Uterus (tissue), 4 donors: ENCODE data around the gene JPH2. TPM values are rescaled to one million over a fixed set of nuclear protein-coding genes. Genes with fewer than 3 reads are reported as not detected.

Experiments
- DNase-seq, 2 donors: peaks; one replicate each; pipeline ENCODE4 v3.0.0-alpha.2; 2019 to 2020
- H3K27ac ChIP-seq, 2 donors: fragments of 200-600 bp; sonication (generic); 1 replicate in 1 of 2; 2 replicates in 1 of 2; pipeline ENCODE4 v1.5.1; 2016 to 2018
- H3K27me3 ChIP-seq, 2 donors: fragments of 200-600 bp; sonication (generic); one replicate each; pipeline ENCODE4 v1.5.1; 2018 to 2019; ENCODE audit warnings: control low read depth in 1 of 2
- H3K36me3 ChIP-seq, 2 donors: fragments of 200-600 bp; sonication (generic); one replicate each; pipeline ENCODE4 v1.5.1; 2019; ENCODE audit warnings: control low read depth in 1 of 2
- H3K4me1 ChIP-seq, 2 donors: fragments of 200-600 bp; sonication (generic); one replicate each; pipeline ENCODE4 v1.5.1; 2018 to 2019; ENCODE audit warnings: control low read depth in 1 of 2
- H3K4me3 ChIP-seq, 2 donors: fragments of 200-600 bp; sonication (generic); 1 replicate in 1 of 2; 2 replicates in 1 of 2; pipeline ENCODE4 v1.5.1; 2018 to 2019; ENCODE audit warnings: mild to moderate bottlenecking in 1 of 2
- H3K9me3 ChIP-seq, 2 donors: fragments of 200-600 bp; sonication (generic); one replicate each; pipeline ENCODE4 v1.5.1; 2019; ENCODE audit warnings: control low read depth in 1 of 2
- POLR2A ChIP-seq, 2 donors: fragments of 450-650 bp; IDR thresholded peaks; one replicate each; pipeline ENCODE4 v1.6.1; 2016; ENCODE audit warnings: antibody characterized with exemption in 2 of 2, mild to moderate bottlenecking in 1 of 2, moderate library complexity in 1 of 2
- intact Hi-C: fragments of 100-400 bp; cut with DNase I; formaldehyde crosslinking; loops from one replicate; pipeline ENCODE4 v1.15.1; 2023; ENCODE audit warnings: low total_unique reads
- total RNA-seq, 4 donors: library from RNA; depleted of rRNA in 3 of 4; stranded (reverse); fragments of >200 nt in 3 of 4; gene quantifications; one replicate each; pipeline versions ENCODE4 v1.1.0 to v1.2.4, GENCODE V29; 2014 to 2023
- TF ChIP-seq, protein P1 (sequence below), 4 experiments: fragments of 200-600 bp in 2 of 4; fragments of 450-650 bp in 2 of 4; sonication (generic) in 2 of 4; IDR thresholded peaks; one replicate each; pipeline ENCODE4 v1.5.1; 2016 to 2019; ENCODE audit warnings: antibody characterized with exemption in 4 of 4, mild to moderate bottlenecking in 2 of 4, moderate library complexity in 1 of 4
- donor health status: DM: yes; HTN: yes; CAD: no.

JPH2 gene
- total RNA-seq, 4 donors from 2014 or later: 17.6 to 133 (median 61.2) TPM

DNA sequence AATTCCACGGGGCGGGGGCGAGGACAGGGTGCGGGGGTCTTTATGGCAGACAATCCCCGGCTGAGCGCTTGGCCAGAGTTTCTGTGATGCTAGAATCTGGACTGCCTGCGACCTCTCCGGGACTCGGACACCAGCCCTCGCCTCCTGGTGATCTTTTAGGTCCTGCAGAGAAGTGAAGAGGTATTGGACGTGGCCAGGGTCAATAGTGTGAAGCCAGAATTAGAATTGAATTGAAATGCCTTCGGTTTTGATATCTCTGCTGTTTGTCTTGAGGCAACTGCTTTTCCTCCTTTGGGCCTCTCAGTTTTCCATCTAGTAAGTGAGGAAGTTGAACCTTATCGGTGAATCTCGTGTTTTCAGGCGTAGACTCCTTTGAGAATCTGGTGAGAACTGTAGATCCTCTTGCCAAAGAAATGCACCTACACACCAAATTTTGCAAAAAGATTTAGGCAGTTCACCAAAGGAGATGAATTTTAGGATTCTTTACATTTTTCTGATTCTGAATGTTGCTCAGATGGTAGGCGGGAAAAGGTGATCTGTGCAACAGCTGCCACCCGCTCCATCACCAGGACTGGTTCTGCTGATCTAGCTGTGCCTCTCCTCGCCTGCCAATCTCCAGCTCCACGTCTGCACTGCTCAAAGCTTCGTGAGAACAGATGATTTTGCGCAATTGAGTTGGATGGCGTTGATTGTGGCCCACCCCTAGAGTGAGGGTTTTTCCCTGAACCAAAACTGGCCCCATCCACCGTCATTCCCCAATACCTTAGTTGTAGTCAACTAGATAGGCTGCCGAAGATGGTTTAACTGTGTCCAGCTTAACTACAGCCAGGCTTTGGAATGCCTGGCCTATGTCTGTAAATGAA lies 24.4 kb upstream of the JPH2 start:
- intact Hi-C loops: no loop called here
- DNase-seq: peak in 1 of 2 donors; percentile 28
- Histone ChIP-seq H3K4me1 (peaks cover 4% of the 10 kb centered on the region in 2 donors), H3K27me3 (no peaks in the 10 kb centered on the region), H3K9me3 (no peaks in the 10 kb centered on the region), H3K27ac (peak overlapping the region; percentile 92 to 97), H3K36me3 (no peaks in the 10 kb centered on the region), H3K4me3 (peak overlapping the region; percentile 72 to 95)
- no peak for TF ChIP-seq POLR2A (IDR thresholded peaks at IDR 0.05)
- TF ChIP-seq, protein P1, sequence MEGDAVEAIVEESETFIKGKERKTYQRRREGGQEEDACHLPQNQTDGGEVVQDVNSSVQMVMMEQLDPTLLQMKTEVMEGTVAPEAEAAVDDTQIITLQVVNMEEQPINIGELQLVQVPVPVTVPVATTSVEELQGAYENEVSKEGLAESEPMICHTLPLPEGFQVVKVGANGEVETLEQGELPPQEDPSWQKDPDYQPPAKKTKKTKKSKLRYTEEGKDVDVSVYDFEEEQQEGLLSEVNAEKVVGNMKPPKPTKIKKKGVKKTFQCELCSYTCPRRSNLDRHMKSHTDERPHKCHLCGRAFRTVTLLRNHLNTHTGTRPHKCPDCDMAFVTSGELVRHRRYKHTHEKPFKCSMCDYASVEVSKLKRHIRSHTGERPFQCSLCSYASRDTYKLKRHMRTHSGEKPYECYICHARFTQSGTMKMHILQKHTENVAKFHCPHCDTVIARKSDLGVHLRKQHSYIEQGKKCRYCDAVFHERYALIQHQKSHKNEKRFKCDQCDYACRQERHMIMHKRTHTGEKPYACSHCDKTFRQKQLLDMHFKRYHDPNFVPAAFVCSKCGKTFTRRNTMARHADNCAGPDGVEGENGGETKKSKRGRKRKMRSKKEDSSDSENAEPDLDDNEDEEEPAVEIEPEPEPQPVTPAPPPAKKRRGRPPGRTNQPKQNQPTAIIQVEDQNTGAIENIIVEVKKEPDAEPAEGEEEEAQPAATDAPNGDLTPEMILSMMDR (IDR thresholded peaks at IDR 0.05): no peak

DNA sequence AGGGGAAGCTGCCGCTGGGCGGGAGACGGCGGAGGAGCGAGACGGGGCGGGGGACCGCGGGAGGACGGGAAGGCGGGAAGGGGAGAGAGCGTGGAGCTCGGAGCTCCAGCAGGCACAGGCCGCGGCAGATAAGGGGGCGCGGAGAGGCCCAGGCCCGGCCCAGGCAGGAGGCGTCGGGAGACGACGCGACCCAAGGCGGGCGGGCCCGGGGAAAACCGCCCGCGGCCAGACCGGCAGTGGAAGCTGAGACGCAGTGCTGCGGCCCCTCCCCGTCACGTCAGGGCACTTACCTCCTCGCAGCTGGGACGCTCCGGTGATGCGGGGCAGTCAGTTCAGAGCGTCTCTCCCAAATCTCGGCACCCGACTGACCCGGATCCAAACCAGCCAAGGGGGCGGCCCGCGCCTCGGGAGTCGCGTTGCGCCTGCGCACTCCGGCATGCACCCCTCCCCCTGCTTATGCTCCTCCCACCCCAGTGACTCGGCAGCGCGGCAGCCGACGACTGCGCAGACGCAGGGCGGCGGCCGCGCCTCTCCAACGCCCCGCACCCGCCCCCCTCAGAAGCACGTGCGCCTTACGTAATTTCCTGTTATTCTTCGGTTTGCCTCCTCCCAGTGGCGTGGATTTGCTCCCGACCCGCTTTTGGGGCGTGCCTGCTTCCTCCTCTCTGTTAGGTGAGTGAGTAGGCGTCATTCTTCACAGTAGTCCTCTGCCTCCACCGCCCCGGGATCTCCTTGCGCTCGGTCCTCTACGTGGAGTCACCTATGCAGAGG lies 23.6 kb upstream of the JPH2 start, which contains the start of gene OSER1:
TSS of gene OSER1 (minus strand) at position 366 of the 771 bp plus-strand sequence. CDS start 3,814 bp downstream, outside the sequence.
- no peaks in the 10 kb centered on the region for H3K27me3 ChIP-seq
- TF ChIP-seq POLR2A (IDR thresholded peaks at IDR 0.05): peak; percentile 86 to 92
- TF ChIP-seq, protein P1 (IDR thresholded peaks at IDR 0.05): peak in 2 of 4 experiments; percentile 15 to 19
- peak; percentile 99 for DNase-seq
- no peaks in the 10 kb centered on the region for H3K36me3 ChIP-seq
- H3K27ac ChIP-seq: peak within 1 kb of the TSS; percentile 94 to 97
- peaks cover 4% of the 10 kb centered on the region in 2 donors for H3K4me1 ChIP-seq
- intact Hi-C loops: no loop called here
- H3K9me3 ChIP-seq: no peaks in the 10 kb centered on the region
- peak within 1 kb of the TSS; percentile 88 to 95 for H3K4me3 ChIP-seq

DNA sequence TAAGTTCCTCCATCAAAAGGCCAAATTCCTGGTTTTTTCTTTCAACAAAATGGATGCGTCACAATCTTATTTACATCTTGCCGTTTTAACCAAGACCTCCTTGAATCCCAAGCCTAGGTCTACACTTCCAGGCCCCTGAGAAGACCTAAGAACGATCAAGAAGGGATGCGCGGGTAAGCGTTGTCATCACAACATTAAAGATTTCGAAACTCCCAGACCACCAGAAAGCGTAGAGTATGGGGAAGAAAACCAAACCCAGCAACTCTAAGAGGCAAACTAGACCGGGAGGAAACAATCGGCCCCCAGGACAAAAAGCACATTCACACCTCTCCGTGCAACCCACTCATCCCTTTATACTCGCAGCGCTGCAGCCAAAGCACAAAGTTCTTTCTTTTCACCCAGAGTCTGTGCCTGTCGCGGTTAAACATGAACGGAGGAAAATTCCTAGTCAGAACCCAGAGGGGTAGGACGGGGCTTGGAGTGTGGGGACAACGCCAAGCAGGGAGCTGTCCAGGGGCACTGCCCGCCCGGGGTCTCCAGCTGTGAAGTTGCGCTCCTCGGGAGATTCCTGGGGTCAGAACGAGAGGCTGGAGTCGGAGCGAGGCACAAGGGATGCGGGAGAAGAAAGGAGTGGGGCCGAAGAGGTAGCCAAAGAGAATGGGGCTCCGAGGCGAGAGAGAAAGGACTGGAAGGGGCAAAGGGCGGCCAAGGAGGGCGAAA lies 22.9 kb upstream of the JPH2 start:
- DNase-seq: peak; percentile 26
- intact Hi-C loops: no loop called here
- TF ChIP-seq, protein P1 (IDR thresholded peaks at IDR 0.05): no peak

DNA sequence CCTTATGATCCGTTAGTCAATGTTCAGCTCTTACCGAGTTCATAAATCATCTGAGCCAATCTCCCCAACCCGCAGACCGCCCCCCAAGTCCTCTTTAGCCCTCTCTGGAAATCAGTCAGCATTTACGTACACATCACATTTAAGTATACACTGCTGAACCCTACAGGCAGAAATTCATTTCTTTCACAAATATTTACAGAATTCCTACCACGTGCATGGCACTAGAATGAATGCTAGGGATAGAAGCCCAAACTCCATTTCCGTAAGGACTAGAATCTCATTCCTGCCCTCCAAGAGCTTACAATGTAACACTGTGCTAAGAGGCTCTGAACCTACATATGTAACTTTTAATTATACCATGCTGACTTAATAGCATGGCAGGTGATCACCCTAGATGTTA lies 21.8 kb upstream of the JPH2 start:
- H3K27ac ChIP-seq: peak overlapping the region; percentile 7 to 97
- intact Hi-C loops: no loop called here
- peaks cover 4 to 7% of the 10 kb centered on the region in 2 donors for H3K4me1 ChIP-seq
- no peaks in the 10 kb centered on the region for H3K27me3 ChIP-seq
- H3K4me3 ChIP-seq: peak overlapping the region in 1 of 2 donors; percentile 88
- no peaks in the 10 kb centered on the region for H3K9me3 ChIP-seq
- no peaks in the 10 kb centered on the region for H3K36me3 ChIP-seq
- no peak for TF ChIP-seq POLR2A (IDR thresholded peaks at IDR 0.05)
- DNase-seq: no peak

More for the DNA sequence above, 22.9 kb upstream of the JPH2 start:
- H3K27me3 ChIP-seq: no peaks in the 10 kb centered on the region
- H3K4me1 ChIP-seq: peaks cover 4% of the 10 kb centered on the region in 2 donors
- H3K9me3 ChIP-seq: no peaks in the 10 kb centered on the region
- H3K4me3 ChIP-seq: peak overlapping the region; percentile 88 to 95
- H3K36me3 ChIP-seq: no peaks in the 10 kb centered on the region
- peak overlapping the region; percentile 94 to 97 for H3K27ac ChIP-seq

DNA sequence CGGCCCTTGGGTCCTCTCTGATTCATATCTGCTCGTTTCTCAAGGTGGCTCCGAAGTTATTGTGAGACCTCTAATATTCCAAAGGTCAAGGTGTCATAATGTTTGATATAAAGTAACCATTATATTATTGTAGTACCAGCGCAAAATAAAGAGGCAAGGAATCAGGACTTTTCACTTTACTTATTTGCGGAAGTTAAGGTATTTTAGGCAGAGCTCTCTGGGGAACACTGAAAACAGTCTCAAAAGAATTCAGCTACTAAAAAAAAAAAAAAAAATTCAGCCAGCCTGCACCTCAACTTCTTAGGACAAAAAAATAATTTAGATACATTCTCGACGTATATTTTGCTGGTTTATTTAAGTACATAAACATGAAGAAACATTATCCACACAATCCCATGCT lies 21.2 kb upstream of the JPH2 start:
- H3K9me3 ChIP-seq: no peaks in the 10 kb centered on the region
- no peaks in the 10 kb centered on the region for H3K27me3 ChIP-seq
- intact Hi-C loops: no loop called here
- TF ChIP-seq POLR2A (IDR thresholded peaks at IDR 0.05): no peak
- TF ChIP-seq, protein P1 (IDR thresholded peaks at IDR 0.05): no peak
- H3K27ac ChIP-seq: peak overlapping the region in 1 of 2 donors; percentile 97
- H3K36me3 ChIP-seq: no peaks in the 10 kb centered on the region
- no peak for DNase-seq
- H3K4me3 ChIP-seq: no peak overlapping the region
- H3K4me1 ChIP-seq: peaks cover 4 to 9% of the 10 kb centered on the region in 2 donors
